ENCODE measurements around the gene TBCD.

- TF ChIP-seq POLR2AphosphoS5 (IDR thresholded peaks at IDR 0.05) (no peak), POLR2A (IDR thresholded peaks at IDR 0.05) (no peak)
- TF ChIP-seq, protein P1, sequence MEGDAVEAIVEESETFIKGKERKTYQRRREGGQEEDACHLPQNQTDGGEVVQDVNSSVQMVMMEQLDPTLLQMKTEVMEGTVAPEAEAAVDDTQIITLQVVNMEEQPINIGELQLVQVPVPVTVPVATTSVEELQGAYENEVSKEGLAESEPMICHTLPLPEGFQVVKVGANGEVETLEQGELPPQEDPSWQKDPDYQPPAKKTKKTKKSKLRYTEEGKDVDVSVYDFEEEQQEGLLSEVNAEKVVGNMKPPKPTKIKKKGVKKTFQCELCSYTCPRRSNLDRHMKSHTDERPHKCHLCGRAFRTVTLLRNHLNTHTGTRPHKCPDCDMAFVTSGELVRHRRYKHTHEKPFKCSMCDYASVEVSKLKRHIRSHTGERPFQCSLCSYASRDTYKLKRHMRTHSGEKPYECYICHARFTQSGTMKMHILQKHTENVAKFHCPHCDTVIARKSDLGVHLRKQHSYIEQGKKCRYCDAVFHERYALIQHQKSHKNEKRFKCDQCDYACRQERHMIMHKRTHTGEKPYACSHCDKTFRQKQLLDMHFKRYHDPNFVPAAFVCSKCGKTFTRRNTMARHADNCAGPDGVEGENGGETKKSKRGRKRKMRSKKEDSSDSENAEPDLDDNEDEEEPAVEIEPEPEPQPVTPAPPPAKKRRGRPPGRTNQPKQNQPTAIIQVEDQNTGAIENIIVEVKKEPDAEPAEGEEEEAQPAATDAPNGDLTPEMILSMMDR (IDR thresholded peaks at IDR 0.05): no peak
These were observed 160.7 kb downstream of the TBCD start for GRCh38 chr17:82912484-82913089.
